Prostate gland (tissue), 2 donors: ENCODE measurements around the gene ITPKB.

ENCODE experiments used
- POLR2A ChIP-seq: fragments of 450-650 bp; IDR thresholded peaks from one replicate; pipeline ENCODE4 v1.6.1; 2016; ENCODE audit warnings: antibody characterized with exemption, mild to moderate bottlenecking
- POLR2AphosphoS5 ChIP-seq: sonication (generic); formaldehyde crosslinking; IDR thresholded peaks from one replicate; pipeline ENCODE4 v1.6.1; 2017; ENCODE audit warnings: antibody characterized with exemption
- TF ChIP-seq, protein P1 (sequence below), 4 experiments: fragments of 200-600 bp in 2 of 4; fragments of 450-650 bp in 2 of 4; sonication (generic) in 2 of 4; IDR thresholded peaks; 1 replicate in 3 of 4; 2 replicates in 1 of 4; pipeline ENCODE4 v1.5.1; 2016 to 2019; ENCODE audit warnings: antibody characterized with exemption in 4 of 4, mild to moderate bottlenecking in 2 of 4, moderate library complexity in 2 of 4

DNA sequence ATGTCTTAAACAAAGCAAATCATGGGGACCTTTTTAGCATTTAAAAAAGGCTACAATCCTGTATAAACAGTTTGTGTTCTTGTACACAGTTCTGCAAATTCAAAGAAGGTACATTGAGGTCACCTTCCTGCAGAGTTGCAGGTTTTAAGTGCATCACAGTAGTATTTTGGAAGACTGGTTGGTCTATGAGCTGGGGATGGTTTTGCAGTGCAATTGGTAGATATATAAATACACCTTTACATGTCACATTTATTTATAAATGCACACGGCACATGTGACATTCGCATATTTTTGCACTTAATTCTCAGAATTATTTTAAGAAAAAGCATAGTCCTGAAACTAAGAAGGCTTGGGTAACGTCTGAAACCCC lies 599 bp upstream of the ITPKB start:
- TF ChIP-seq, protein P1, sequence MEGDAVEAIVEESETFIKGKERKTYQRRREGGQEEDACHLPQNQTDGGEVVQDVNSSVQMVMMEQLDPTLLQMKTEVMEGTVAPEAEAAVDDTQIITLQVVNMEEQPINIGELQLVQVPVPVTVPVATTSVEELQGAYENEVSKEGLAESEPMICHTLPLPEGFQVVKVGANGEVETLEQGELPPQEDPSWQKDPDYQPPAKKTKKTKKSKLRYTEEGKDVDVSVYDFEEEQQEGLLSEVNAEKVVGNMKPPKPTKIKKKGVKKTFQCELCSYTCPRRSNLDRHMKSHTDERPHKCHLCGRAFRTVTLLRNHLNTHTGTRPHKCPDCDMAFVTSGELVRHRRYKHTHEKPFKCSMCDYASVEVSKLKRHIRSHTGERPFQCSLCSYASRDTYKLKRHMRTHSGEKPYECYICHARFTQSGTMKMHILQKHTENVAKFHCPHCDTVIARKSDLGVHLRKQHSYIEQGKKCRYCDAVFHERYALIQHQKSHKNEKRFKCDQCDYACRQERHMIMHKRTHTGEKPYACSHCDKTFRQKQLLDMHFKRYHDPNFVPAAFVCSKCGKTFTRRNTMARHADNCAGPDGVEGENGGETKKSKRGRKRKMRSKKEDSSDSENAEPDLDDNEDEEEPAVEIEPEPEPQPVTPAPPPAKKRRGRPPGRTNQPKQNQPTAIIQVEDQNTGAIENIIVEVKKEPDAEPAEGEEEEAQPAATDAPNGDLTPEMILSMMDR (IDR thresholded peaks at IDR 0.05), result no peak
- TF ChIP-seq POLR2A, result no peak
- no peak for TF ChIP-seq POLR2AphosphoS5
